K562 (cell line): ENCODE results near the gene TCTN3.

Source experiments
- CHD4 ChIP-seq: fragments of 200-600 bp; sonication (generic); IDR thresholded peaks from 3 replicates; pipeline ENCODE4 v1.6.1; 2012; ENCODE audit warnings: low read depth, mild to moderate bottlenecking, mixed read lengths, low read length, inconsistent platforms; ENCODE audit not compliant: insufficient read depth, insufficient replicate concordance, poor library complexity, severe bottlenecking
- CTCF ChIP-seq, 3 experiments: IDR thresholded peaks in 2 of 3; conservative IDR thresholded peaks in 1 of 3; 2 replicates each; pipeline ENCODE4 v1.5.1; 2011 to 2012; ENCODE audit warnings: low read length in 3 of 3, mild to moderate bottlenecking in 3 of 3, control low read depth in 2 of 3, improper control_type of control experiment in 1 of 3, inconsistent platforms in 1 of 3, low read depth in 1 of 3, mixed read lengths in 1 of 3, moderate library complexity in 1 of 3; ENCODE audit not compliant: insufficient read depth in 2 of 3
- CTCFL ChIP-seq: IDR thresholded peaks from 2 replicates; pipeline ENCODE4 v1.6.1; 2011; ENCODE audit warnings: borderline replicate concordance, low read depth, mild to moderate bottlenecking, moderate library complexity, low read length; ENCODE audit not compliant: insufficient read depth, poor library complexity, severe bottlenecking
- FOXP1 ChIP-seq: sonication (generic); formaldehyde crosslinking; IDR thresholded peaks from 2 replicates; pipeline ENCODE4 v1.8.0; 2022; ENCODE audit warnings: mild to moderate bottlenecking, missing genetic modification reagents
- JUND ChIP-seq, 2 experiments: IDR thresholded peaks; 2 replicates in 1 of 2; 3 replicates in 1 of 2; pipeline ENCODE4 v1.6.1; 2011; ENCODE audit warnings: borderline replicate concordance in 2 of 2, low read depth in 2 of 2, low read length in 2 of 2, improper control_type of control experiment in 1 of 2, missing biosample characterization in 1 of 2, missing genetic modification characterization in 1 of 2, missing genetic modification reagents in 1 of 2
- MTA1 ChIP-seq: fragments of 450-650 bp; IDR thresholded peaks from 2 replicates; pipeline ENCODE4 v1.6.1; 2017; ENCODE audit warnings: borderline replicate concordance
- POLR2AphosphoS5 ChIP-seq: IDR thresholded peaks from 2 replicates; pipeline ENCODE4 v1.6.1; 2011; ENCODE audit warnings: mild to moderate bottlenecking, low read depth, low read length, moderate library complexity; ENCODE audit not compliant: control insufficient read depth, insufficient read depth
- PTBP1 ChIP-seq: fragments of 200-400 bp; formaldehyde crosslinking; IDR thresholded peaks from 2 replicates; pipeline ENCODE4 v1.6.1; 2017; ENCODE audit warnings: low read depth, low read length
- RREB1 ChIP-seq: fragments of 250-450 bp; sonication (Bioruptor Pico); IDR thresholded peaks from 2 replicates; pipeline ENCODE4 v1.4.0; 2020
- TCF7 ChIP-seq: sonication (generic); IDR thresholded peaks from 2 replicates; pipeline ENCODE4 v1.6.1; 2016; ENCODE audit warnings: antibody characterized with exemption, borderline replicate concordance
- ZNF133 ChIP-seq: fragments of 250-450 bp; sonication (Bioruptor Pico); IDR thresholded peaks from 2 replicates; pipeline ENCODE4 v1.4.0; 2020; ENCODE audit warnings: mild to moderate bottlenecking
- ZNF41 ChIP-seq: fragments of 250-450 bp; sonication (Bioruptor Pico); conservative IDR thresholded peaks from 2 replicates; pipeline ENCODE4 v1.4.0; 2020; ENCODE audit warnings: mild to moderate bottlenecking

GRCh38 chr10:95674643-95675042 lies 19.1 kb downstream of the TCTN3 start:
- TF ChIP-seq ZNF41: no peak
- TF ChIP-seq PTBP1: no peak
- no peak for TF ChIP-seq CTCF (IDR thresholded peaks at IDR 0.05 in 2 of 3, conservative IDR thresholded peaks at IDR 0.05 in 1 of 3; ENCODE audit: insufficient read depth in 2 of 3, low read depth in 1 of 3, low read length in 3 of 3)
- no peak for TF ChIP-seq CTCFL
- TF ChIP-seq POLR2AphosphoS5: no peak
- TF ChIP-seq MTA1: no peak
- TF ChIP-seq ZNF133 (CRISPR knock-in tag): no peak
- TF ChIP-seq TCF7: no peak
- TF ChIP-seq CHD4: no peak
- TF ChIP-seq RREB1 (CRISPR knock-in tag): no peak
- no peak for TF ChIP-seq FOXP1
- TF ChIP-seq JUND (IDR thresholded peaks at IDR 0.05; ENCODE audit: borderline replicate concordance, low read depth, low read length): no peak
- TF ChIP-seq JUND (tag; IDR thresholded peaks at IDR 0.05; ENCODE audit: borderline replicate concordance, low read depth, low read length): no peak
